ENCODE data around the gene CALML5.

DNA sequence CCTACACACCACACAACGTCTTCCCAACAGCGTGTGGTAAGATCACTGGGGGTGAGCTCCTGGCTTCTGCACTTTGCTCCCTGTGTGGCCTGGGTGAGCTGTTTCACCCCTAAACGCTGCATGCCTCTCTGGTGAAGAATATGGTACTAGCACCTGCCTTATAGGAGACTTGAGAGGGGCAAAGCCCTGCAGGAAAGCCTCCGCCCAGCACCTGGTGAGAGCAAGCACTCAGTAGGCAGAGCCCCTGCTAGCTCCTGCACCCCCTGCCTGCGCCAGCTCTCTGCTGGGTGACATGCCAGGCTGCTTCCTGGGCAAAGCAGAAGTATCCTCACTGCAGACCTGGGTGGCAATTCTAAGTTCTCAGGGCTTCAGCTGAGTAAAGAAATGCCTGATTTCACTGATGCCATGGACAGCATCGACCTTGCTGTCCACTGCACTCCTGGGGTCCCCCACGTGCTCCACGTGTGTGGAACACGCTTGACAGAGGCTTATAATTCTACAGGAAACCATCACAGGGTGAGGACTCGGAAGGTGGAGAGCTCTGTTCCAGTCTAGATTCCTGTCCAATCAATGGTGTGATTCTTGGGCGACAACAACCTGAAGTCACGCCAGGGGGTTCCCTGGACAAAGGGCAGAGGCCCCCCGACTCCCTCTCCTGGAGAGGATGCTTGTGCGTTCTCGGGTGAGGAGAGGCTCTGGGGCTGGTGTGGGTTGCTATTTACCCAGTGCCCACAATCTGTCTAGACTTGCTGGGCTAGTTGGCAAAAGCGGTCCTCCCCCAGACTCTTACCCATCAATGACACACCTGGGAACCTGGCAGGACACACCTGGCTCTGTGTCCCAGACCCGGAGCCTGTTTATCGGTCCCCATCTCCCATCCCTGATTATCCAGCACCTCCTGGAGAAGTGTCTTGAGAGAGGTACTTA, 5.0 kb upstream of the CALML5 start:
- TF ChIP-seq, protein P1, sequence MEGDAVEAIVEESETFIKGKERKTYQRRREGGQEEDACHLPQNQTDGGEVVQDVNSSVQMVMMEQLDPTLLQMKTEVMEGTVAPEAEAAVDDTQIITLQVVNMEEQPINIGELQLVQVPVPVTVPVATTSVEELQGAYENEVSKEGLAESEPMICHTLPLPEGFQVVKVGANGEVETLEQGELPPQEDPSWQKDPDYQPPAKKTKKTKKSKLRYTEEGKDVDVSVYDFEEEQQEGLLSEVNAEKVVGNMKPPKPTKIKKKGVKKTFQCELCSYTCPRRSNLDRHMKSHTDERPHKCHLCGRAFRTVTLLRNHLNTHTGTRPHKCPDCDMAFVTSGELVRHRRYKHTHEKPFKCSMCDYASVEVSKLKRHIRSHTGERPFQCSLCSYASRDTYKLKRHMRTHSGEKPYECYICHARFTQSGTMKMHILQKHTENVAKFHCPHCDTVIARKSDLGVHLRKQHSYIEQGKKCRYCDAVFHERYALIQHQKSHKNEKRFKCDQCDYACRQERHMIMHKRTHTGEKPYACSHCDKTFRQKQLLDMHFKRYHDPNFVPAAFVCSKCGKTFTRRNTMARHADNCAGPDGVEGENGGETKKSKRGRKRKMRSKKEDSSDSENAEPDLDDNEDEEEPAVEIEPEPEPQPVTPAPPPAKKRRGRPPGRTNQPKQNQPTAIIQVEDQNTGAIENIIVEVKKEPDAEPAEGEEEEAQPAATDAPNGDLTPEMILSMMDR (IDR thresholded peaks at IDR 0.05; ENCODE audit: insufficient read depth, low read length) = no peak
- TF ChIP-seq SPI1 (IDR thresholded peaks at IDR 0.05; ENCODE audit: borderline replicate concordance, low read depth) (no peak), GABPA (IDR thresholded peaks at IDR 0.05; ENCODE audit: low read depth) (no peak), POLR2AphosphoS5 (IDR thresholded peaks at IDR 0.05; ENCODE audit: low read depth) (no peak)
- TF ChIP-seq, protein P2, sequence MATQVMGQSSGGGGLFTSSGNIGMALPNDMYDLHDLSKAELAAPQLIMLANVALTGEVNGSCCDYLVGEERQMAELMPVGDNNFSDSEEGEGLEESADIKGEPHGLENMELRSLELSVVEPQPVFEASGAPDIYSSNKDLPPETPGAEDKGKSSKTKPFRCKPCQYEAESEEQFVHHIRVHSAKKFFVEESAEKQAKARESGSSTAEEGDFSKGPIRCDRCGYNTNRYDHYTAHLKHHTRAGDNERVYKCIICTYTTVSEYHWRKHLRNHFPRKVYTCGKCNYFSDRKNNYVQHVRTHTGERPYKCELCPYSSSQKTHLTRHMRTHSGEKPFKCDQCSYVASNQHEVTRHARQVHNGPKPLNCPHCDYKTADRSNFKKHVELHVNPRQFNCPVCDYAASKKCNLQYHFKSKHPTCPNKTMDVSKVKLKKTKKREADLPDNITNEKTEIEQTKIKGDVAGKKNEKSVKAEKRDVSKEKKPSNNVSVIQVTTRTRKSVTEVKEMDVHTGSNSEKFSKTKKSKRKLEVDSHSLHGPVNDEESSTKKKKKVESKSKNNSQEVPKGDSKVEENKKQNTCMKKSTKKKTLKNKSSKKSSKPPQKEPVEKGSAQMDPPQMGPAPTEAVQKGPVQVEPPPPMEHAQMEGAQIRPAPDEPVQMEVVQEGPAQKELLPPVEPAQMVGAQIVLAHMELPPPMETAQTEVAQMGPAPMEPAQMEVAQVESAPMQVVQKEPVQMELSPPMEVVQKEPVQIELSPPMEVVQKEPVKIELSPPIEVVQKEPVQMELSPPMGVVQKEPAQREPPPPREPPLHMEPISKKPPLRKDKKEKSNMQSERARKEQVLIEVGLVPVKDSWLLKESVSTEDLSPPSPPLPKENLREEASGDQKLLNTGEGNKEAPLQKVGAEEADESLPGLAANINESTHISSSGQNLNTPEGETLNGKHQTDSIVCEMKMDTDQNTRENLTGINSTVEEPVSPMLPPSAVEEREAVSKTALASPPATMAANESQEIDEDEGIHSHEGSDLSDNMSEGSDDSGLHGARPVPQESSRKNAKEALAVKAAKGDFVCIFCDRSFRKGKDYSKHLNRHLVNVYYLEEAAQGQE (IDR thresholded peaks at IDR 0.05; ENCODE audit: insufficient replicate concordance, low read depth) = no peak
